H54 (cell line): ENCODE data around the gene UQCC2.

Source experiments
- DNase-seq: peaks from one replicate; pipeline ENCODE4 v3.0.0; 2011; ENCODE audit warnings: low spot score, mixed read lengths; ENCODE audit not compliant: insufficient read length
- FAIRE-seq: peaks from 3 replicates; lab custom pipeline; 2011; peaks lifted over from hg19 to GRCh38; lab: Jason Lieb, UNC
- POLR2A ChIP-seq: IDR thresholded peaks from 2 replicates; pipeline ENCODE4 v1.6.1; 2011; ENCODE audit warnings: low read depth, mild to moderate bottlenecking, low read length

Gene UQCC2

DNA sequence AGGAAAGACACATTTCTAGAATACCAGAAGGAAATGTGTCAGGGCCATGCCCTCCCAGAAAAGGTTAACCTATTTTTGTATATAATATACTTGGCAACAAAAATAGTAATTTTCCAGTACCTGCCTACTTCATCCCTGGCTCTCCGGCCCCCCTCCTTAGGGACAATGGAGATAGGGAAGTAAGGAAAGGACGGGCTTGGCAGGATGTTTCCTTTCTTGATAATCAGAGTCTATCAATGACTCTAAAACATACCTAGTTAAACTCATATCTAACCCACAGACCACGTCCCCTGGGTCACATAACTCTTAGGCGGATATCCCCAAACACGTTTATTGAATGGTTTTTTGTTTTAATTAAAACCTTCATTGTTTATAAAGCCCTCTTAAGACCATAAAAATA, 11.8 kb downstream of the UQCC2 start:
- no peak for DNase-seq
- FAIRE-seq: no peak
- TF ChIP-seq POLR2A: no peak

DNA sequence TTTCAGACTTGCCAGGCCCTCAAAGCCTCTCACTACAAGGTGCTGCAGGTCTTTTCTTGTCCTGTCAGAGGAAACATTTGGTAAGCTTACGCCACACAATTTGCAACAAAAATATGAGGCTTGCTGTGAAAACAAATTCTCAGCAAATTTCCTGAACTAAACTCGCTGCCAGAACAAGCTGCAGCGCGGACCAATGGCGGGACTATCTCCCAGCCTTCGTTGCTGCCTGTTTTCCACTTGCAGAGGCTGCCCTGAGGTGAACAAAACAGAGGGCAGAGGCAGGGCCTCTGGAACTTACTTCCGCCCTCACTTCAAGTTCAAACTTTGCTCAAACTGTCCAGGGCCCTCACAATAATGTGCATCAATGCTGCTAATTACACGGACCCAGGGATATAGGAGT, 12.4 kb downstream of the UQCC2 start:
- no peak for DNase-seq
- TF ChIP-seq POLR2A: no peak
- no peak for FAIRE-seq

DNA sequence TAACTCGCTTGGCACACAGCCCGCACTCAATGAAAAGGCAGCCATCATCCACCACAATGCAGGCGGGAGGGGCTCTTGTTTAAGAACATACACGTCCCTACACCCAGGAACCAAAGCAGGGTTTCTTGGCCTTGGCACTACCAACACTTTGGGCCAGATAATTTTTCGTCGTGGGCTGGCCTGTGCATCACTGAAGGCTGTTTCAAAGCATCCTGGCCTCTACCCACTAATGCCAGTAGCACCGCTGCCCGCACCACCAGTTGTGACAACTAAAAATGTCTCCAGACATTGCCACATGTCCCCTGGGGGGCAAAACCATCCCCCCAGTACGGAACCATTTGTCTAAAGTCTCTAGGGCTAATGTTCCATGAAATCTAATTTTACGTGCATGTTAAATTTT, 13.0 kb downstream of the UQCC2 start:
- FAIRE-seq (no peak), DNase-seq (no peak)
- TF ChIP-seq POLR2A: no peak

DNA sequence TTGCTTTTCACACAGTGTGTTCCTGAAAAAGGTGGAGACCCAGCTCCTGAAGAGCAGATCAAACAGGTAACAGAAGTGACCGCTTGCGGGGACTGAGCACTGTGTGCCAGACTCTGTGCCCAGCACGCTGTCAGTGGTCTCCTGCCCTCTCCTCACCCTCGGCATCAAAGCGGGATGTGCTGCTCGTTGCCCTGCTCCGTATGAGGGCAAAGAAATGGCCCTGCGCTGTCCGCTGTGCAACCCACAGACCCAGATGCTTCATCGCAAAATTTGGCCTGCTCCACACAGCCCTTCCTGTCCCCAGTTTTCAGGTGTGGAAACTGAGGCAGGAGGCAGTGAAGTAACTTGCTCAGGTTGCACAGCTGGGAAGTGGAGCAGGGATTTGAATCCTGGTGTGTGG, 13.7 kb downstream of the UQCC2 start:
- DNase-seq (no peak), FAIRE-seq (no peak)
- TF ChIP-seq POLR2A: no peak

DNA sequence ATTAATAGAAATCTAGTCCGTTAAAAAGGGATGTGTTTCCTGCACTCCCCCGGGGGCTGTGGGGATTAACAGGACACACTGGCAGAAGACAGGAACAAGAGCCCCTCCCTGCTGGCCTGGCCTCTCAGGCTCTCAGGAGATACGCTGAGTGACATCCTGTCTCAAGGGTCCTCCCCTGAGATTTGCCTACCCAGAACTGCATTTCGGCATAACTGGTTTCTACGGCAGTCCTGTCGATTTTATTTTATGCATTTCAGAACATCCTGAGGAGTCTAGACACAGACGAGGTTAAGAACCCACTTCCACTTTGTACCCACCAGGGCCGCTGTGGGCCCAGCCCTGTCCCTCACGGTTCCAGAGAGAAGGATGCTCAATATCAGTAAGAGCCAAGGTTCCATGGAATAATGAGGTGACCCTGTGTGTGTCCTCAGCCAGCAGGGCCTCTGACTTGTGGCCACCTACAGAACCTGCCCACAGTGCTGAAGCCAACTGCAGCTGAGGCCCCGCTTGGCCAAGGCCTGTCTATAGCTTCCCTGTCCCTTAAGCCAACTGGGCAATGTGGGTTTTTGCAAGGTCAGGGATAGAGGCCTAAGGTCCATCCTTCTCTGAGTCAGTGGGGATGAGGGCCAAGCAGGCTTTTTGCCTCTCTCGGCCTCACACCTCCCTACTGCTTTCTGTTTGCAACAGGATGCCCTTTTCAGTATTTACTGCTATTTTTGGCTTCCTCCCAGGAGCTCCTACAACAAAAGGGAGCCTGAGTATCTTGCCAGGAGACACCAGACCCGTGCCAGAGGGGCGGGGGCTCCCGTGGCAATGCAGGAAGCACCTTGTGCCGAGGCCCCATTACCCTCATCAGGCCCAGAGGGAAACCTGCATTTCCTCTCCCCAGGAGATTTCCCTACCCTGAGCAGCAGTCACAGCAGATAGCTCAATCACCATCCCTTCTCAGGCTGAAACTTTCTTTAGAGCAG, 14.7 kb downstream of the UQCC2 start:
- FAIRE-seq (peak; percentile 62), DNase-seq (peak; percentile 68)
- TF ChIP-seq POLR2A: no peak

DNA sequence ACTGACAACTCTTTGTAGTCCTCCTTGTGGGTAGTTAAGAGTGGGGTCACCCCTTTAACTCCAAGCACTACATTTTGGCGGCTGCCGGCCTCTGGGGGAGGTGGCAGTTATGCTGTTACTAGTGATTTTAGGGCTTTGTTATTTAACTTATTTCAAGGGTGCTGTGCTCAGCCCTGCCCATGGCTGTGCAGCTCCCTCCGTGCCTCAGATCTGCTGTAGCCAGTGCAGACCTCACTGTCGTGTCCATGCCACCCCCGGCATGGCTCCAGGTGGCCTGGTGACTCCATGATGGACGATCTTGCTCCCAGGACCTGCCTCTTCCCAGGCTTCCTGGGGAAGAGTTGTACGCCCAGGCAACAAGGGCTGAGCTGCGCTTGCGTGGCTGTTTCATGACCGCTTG, 15.4 kb downstream of the UQCC2 start:
- DNase-seq: no peak
- no peak for TF ChIP-seq POLR2A
- FAIRE-seq: no peak

DNA sequence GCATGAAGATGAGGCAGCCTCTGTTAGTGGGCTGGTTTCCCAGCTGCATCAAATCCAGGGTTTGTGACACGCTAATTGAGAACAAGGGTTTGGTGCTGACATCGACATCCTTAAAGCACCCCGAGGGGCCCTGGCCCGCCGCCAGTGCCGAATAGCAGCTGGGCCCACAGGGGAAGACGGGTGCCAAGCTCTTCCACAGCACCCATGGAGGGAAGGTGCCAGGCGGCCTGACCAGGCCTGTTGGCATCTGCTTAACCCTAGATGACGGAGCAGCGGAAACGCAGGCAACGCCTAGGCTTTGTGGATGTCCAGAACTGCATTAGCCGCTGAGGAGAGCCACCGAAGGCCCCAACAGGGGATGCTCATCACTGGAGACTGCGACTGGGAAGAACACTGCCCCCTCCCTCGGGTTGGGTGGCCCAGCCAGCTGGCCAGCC, 16.0 kb downstream of the UQCC2 start:
- no peak for DNase-seq
- TF ChIP-seq POLR2A: no peak
- FAIRE-seq: no peak

DNA sequence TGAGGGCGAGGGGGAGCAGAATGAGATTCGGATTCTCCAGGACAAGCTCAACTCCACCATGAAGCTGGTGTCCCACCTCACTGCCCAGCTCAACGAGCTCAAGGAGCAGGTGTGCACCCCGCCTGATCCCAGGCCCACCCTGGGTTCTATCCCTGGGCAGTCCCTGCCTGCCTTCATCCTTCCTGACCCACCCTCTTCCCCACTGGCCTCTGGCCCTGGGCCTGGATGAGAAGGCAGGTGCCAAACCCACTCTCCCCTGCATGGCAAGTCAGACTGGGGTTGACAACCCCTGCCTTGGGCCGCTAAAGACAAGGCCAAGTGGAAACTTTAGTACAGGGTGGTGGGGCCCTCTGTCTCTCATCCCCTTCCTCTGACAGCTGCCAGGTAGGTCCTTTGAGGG, 16.5 kb downstream of the UQCC2 start:
- no peak for TF ChIP-seq POLR2A
- DNase-seq: no peak
- FAIRE-seq: no peak

DNA sequence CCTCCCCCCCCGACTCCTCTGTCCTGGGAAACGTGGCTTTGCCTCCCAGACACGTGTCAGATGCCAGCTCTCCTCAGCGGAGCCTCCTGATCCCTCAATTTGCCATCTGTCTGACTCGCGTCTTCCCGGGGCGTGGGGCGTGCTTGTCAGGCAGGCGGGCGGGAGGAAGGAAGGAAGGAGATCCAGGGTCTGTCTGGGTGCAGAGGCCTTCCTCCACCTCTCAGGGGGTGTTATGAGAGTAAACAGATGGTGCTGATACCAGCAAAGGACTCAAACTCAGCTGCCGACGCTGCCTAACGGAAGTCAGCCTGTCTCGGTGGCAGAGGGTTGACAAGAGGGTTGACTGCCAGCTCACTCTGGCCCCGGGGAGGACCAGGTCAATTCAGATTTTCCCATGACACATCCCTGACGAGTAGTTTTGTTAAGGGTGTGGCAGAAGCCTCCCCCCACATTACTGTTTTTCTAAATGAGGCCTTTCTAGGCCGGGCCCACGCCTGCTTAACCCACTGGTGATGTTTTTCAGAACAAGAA, 17.0 kb downstream of the UQCC2 start:
- peak; percentile 80 for DNase-seq
- no peak; the same call in 1 of the 2 replicates for TF ChIP-seq POLR2A
- FAIRE-seq: no peak

DNA sequence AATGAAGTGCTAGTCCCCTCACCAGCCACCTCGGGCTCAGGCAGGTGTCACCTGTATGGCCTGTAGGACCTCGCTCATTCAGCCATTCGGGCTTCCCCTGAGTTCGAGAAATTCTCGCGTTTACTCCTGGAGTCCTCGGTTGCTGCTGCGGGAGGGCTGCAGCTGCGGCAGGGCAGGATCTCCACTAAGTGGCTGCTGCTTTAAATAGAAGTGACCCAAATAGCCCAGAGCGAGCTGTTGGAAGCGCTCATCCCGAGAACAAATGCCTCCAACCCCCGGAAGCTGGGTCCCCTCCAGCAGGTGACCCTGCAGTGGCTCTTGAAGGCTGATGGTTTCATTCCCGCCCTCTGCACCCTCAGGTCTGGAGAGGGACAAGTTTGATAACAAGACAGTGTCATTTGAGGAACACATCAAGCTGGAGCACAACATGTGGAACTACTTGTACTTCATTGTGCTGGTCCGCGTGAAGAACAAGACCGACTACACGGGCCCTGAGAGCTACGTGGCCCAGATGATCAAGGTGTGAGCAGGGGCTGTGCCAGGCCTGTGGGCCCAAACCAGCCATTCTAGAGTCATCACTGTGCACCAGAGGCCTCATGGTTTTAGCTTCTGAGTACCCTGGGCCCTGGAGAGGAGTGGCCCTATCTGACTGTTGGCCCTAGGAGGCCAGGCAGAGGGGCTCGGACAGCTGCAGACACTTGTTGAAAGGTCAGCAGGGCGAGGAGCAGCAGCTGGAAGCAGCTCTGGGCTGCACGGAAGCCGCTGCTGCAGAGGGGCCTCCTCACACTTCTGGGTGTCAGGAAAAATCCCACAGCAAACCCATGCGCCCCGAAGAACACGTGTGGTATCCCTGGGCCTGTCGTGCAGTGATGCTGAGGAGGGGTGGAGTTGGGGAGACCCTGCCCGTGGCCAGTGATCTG, 18.1 kb downstream of the UQCC2 start:
- DNase-seq (no peak), FAIRE-seq (no peak)
- TF ChIP-seq POLR2A: no peak

DNA sequence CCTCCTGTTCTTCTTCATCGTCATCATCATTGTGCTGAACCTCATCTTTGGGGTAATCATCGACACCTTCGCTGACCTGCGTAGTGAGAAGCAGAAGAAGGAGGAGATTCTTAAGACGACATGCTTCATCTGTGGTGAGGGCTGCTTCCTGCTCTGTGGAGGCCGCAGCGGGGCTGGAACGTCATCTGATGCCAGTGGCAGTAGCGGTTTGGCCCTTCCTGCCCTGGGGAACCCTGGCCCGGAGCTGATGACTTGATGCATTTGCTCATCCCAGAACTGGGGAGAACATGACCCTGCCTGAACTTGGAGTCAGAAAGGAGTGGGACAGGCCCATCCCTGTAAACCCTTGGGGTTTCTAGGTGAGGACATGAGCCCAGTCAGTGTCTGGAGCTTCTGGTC, 18.7 kb downstream of the UQCC2 start:
- no peak for TF ChIP-seq POLR2A
- FAIRE-seq (no peak), DNase-seq (no peak)

DNA sequence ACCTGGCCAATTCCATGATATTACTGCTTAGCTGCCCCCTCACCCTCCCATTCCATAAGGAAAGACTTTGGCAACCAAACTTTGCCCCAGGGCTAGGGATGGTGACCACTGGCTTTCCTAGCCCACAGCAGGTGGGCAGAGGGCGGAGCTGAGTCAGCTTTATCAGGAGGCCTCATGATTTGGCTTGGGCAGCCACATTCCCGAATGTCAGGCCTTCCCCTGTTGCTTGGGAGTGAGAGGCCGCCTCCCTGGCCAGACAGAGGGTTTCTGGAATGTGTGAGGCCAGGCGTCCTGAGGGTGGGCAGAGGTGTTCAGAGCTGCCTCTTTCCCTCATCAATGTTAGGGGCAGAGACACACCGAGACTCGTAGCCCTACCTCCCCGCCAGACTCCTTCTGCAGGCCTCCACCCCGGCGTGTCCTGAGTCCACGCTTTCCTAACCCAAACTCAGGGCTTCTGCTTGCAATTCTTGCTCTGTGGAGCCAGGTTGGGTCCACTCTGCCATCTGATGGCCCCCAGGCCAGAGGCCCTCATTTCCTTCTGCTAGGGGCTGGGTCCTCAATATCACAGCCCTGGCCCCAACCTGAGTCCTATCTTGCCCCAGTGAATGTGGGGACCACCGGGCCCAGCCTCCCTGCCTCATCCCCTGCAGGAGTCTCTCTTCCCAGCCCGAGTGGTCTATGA, 19.3 kb downstream of the UQCC2 start:
- peak; percentile 75 for DNase-seq
- no peak for FAIRE-seq
- no peak for TF ChIP-seq POLR2A

DNA sequence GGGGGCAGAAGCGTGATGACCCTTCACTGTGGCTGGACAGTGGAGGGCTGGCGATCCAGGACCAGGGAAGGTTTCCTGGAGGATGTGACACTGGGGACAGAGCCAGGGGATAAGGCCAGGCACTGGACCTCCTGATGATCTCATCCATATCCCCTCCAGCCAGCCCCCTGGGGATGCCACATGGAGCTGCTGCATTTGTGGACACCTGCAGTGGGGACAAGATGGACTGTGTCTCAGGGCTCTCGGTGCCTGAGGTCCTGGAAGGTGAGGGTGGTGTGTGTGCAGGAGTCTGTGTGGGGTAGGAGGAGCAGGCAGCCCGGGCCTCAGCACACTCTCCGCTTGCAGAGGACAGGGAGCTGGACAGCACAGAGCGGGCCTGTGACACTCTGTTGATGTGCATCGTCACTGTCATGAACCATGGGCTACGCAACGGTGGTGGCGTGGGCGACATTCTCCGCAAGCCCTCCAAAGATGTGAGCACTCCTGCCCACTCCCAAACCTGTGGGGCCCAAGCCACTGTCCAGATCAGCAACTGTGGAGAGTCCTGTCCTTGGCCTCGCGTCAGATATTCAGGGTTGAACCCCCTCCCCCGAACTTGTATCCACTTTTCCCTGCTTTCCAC, 19.9 kb downstream of the UQCC2 start:
- no peak for DNase-seq
- no peak for TF ChIP-seq POLR2A
- FAIRE-seq: no peak
